Kasumi-1 (cell line): Measurements from ENCODE around the gene DAB1.

Experiments
- DNase-seq, 2 experiments: peaks; one replicate each; lab custom pipeline; 2025; lab: John Stamatoyannopoulos, UW

The DAB1 gene

DNA sequence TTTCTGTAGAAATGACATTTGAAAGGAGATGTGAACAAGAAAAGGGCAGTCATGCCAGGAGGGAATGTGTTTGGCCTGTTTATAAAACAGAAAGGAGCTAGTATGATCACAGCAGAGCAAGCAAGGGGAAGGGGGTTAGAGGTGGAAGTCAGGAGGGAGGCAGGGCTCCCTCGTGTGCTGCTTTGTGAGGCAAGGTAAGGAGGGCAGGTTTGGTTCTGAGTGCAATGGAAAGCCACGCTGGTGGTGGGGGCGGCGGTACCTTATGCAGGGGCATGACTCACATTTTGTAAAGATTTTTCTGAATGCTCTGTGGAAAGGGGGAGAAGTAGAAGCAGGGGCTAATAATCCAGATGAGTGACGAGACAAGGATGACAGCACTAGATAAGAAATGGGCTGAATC lies 260.5 kb downstream of the DAB1 start:
- DNase-seq, result no peak

- DNase-seq, result no peak
These were observed 261.1 kb downstream of the DAB1 start for GRCh38 chr1:57162607-57163261.

DNA sequence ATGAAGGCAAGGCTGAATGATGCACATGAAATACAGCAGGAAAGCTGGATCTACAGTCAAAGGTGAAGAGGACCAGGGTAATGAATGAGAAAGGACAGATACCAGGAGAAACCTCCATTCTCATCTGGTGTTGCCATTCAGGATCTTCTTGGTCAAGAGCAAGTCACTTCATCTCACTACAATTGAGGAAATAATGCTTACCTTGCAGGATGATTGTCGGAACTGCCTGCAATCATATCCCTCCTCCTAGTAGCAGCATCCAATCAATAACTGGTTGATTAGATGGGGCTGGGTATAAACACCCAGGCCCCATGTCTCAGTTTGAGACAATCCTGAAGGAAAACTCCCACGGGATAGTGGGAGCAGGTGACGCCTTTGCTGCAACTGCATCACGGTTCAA lies 263.3 kb downstream of the DAB1 start:
- DNase-seq, result no peak

DNA sequence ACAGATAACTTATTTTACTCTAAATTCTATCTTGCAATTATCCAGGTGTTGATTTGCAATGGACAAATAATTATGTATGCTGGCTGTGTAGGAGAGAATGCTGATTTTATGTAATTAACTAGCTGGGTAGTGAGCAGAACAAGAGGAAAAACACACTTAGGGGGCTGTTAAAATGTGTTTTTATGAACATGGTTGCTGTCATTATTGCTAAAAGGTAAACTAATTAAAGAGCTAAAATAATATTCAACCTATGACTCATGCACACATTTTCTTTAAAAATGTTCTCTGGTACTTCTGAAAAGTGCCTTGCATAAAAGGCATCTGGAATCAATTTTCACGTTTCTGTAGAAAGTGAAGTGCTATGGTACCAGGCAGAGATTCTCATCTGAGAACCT lies 265.3 kb downstream of the DAB1 start:
- DNase-seq, result no peak

DNA sequence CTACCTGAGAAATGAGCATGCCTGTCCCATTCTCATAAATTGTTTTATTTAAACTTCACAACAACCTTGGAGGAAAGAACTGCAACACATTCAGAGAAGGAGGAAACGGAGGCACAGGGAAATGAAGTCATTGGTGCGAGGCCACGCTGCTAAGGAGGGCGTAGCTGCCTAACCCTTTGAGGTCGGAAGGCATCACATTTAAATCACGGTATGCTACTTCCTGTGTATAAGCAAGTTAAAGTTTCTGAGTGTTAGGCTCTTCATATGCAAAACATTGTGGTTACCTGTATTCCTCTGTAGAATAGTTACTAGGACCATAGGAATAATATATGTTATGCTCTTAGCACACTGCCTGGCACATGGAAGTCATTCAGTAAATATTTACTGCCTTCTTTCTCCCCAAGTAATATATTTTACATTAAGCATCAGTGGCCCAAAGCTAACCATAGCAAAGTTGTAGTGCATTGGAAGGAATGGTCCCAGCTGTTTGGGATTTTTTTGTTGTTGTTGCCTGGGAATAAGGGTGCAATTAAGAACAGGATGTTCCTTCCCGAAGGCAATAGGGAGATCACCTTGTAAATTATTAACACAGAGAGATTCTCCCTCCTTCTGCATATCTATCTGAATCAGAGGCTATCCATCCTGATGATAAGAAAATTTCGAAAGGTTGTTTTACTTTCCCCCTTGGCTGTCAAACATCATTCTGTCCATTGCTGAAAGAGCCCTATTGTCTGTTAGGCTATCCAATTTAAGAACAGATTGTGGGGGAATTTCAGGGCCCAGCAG lies 265.8 kb downstream of the DAB1 start:
- DNase-seq, result no peak

DNA sequence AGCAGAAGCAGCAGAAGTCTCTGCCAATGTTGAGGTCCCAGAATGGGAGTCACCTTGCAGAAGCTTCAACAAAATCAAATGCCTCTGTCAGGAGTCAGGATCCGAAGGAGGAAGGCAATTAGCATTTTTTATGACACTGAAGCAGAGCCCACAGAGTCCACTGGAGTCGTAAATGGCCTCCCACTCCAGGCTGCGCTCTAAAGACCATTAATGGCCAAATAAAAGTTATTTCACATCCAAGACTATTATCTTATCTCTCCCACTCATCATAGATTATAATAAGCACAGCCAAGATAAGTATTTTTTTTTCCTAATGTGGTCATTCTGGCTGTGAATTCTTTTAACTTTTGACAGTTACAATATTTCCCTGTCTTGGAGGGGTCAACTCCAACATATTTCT lies 267.0 kb downstream of the DAB1 start:
- DNase-seq, result no peak

GRCh38 chr1:57146100-57146499 lies 277.8 kb downstream of the DAB1 start:
- no peak for DNase-seq

DNA sequence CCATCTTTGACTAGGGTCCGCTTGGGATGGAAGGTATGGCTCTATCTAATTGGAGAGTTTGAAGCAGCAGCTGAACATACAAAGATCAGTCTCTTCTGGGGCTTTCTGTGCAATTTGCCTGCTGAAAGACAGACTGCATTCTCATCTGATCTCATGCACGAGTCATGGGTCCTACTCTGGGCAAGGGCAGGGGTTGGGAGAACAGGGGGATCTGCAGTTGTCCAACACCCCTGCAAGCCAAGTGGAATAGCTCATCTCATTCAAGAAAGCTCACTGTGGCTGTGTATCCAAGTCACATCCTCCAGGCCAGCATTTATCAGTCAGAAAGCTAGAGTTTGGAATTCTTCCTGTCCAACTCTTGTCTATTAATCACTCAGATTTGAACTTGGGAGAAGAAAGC lies 280.9 kb downstream of the DAB1 start:
- no peak for DNase-seq

DNA sequence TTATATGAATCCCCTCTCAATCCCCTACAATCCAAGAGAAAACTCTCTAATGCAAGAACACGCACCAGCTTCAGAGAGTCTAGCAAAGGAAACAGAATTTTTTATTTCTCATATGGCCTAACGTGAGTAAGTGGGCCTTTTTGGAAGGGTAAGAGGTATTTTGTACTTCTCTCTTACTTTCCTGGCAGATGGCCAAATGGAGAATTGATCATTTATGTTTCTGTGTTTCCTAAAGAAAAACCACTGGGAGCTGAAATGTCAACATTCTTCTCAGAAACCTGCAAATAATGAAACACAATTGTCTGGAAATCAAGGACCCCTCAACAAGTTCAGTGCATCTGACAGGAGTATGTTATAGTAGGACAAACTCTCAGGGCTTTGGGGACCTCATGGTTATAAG lies 281.7 kb downstream of the DAB1 start:
- no peak for DNase-seq

- no peak for DNase-seq
These were observed 285.3 kb downstream of the DAB1 start for GRCh38 chr1:57138432-57139078.

- DNase-seq, result no peak
These were observed 285.9 kb downstream of the DAB1 start for GRCh38 chr1:57137980-57138379.

- no peak for DNase-seq
These were observed 289.1 kb downstream of the DAB1 start for GRCh38 chr1:57134803-57135202.

DNA sequence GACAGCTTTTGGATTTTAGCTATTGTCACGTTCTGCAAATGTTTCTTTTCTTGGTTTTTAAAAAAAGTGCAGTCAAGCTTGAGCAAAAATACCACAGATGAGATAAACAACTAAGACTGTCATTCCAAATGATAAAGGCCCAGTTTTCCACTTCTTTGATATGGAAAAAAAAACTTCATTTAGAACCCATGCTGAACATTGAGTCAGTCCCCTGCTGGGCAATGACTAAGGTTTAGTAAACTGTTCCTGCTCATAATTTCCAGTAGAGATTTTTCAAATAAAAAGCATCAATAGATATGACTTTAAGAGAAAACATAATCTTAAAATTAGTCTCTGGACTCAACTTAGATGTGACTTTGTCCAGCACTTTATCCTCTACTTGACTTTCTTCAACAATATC lies 290.2 kb downstream of the DAB1 start:
- DNase-seq, result no peak

DNA sequence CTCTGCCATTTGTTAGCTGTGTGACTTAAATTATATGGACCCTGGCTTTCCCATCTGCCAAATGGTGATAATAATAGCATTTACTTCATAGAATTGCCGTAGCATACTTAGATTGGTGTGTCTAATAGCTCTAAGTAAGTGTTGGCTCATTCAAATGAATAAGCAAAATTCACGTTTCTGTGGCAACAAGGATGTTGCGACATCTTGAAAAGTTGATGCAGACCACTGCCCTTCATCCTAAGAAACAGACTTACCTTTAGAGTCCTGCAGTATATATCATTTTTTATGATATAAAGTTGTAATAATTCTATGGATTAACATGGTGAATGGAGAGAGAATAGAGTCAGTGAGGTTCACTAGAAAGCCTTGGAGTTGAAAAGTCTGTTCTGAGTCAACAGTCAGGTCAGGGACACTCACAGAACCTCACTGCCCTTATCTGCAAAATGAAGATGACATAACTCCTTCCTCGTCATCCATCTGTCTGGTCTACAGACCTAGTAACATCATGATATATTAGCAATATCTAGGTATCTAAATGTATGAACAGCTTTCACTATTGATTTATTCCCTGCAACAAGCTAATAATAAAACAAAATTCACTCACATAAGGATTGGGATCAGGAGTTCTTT lies 290.8 kb downstream of the DAB1 start:
- no peak for DNase-seq

- DNase-seq, result no peak
These were observed 292.0 kb downstream of the DAB1 start for GRCh38 chr1:57131701-57132394.

DNA sequence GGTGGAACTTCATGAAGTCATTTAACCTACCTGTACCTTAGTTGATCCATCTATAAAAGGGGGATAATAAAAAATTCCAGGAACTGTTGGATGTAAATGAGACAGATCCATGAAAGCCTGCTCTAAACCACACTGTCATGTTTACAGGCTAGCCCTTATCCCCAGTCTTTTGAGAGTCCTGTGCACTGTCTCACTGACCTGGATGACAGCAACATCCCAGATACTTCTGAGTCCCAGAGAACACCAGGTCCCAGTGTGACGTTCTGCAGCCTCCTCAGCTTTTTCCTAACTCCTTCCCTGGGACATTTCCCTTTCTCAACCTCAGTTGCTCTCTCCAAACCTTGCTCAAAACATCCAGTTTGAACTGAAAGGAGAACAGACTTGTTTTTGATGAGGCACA lies 292.6 kb downstream of the DAB1 start:
- no peak for DNase-seq

DNA sequence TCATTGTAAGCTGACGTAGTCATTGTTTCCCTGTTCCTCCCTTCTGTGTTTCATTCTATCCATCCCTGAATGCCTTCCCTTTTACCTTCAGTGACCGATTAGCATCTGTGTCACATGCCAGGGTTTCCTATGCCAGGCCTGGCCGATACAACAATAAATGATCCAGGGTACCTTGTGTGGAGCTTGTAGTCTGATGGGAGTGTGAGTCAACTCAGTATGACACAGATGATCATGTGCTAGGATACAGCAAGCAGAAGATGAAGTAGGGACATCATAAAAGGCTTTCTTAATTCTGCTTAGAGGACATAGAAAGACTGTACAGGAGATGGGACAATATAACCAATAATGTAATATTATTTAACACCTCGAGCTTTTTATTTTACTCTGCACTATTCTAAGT lies 294.0 kb downstream of the DAB1 start:
- no peak for DNase-seq

- DNase-seq, result no peak
These were observed 295.9 kb downstream of the DAB1 start for GRCh38 chr1:57127976-57128375.

DNA sequence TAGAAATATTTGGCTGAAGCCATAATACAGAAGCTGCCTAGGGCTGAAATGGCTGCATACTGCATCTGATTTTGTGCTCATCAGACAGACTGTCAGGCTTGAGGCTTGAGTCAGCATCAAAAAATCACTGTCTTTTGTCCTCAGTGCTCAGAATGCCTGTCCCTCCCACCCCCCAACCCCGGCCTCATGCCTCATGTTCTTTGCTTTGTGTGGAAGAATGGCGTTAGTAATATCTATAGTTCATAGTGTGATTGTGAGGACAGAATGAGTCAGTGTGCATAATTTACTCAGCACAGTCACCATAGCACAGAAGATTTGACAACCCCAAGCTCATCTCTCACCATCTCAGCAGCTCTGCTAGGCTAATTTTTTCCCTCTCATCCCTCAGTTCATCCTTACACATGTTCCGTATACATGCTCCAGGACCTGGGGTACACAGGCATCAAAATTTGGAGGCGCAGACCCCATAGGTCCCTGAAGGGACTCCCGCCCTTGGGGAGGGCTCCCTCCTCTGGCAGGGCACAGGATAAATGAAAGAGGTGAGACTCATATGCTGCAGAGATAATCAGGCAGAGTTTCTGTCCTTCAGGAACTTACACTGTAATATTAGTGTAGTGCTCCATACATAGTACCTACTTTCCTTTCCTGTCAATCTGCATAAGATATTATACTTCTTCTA lies 299.0 kb downstream of the DAB1 start:
- DNase-seq, result no peak

DNA sequence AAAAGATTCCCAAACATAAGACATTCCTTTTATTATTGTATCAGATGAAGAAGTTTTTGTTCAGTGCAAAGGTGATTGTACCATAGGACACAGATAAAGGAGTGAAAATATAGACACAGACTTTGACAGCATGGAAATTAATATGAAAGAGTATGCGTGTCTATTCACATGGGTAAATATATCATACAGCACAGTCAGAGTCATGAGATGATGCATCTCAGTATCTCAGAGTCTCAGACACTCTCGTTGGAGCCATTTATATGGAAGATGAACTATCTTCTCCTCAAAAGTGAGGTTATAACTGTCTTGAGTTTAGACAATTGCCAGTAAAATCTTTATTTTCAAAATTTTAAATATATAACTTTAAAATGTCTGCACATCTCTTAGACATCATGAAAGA lies 299.7 kb downstream of the DAB1 start:
- DNase-seq, result no peak

GRCh38 chr1:57122031-57122430 lies 301.8 kb downstream of the DAB1 start:
- no peak for DNase-seq
